AG04450 (cell line): ENCODE results near the gene WDR70. TPM values are rescaled to one million over a fixed set of nuclear protein-coding genes. Genes with fewer than 3 reads are reported as not detected.

Experiments
- CTCF ChIA-PET: fragments of 300-600, 350-600 bp; formaldehyde crosslinking; extraction: SDS; loops from one replicate; lab custom pipeline; 2022; ENCODE audit warnings: antibody characterized with exemption, inconsistent platforms; lab: Charles Lee
- POLR2A ChIA-PET: fragments of 350-600 bp; formaldehyde crosslinking; extraction: SDS; loops from one replicate; lab custom pipeline; 2021; ENCODE audit warnings: antibody characterized with exemption, inconsistent platforms; lab: Yijun Ruan, JAX
- DNase-seq: peaks from one replicate; pipeline ENCODE4 v3.0.0-alpha.2; 2011; ENCODE audit warnings: low read depth, low spot score
- H3K27ac ChIP-seq: one replicate; pipeline ENCODE4 v1.5.1; 2012; ENCODE audit warnings: low read depth, low read length, control low read depth
- H3K27me3 ChIP-seq: one replicate; pipeline ENCODE4 v1.6.0; 2012; ENCODE audit warnings: low read length; ENCODE audit not compliant: control insufficient read depth, insufficient read depth
- H3K4me3 ChIP-seq: 2 replicates; pipeline ENCODE4 v1.5.1; 2011; ENCODE audit warnings: mild to moderate bottlenecking, low read depth, low read length, control low read depth
- H3K9me3 ChIP-seq: 2 replicates; pipeline ENCODE4 v1.5.1; 2012; ENCODE audit warnings: low read length; ENCODE audit not compliant: control insufficient read depth, insufficient read depth
- polyA plus RNA-seq: library from polyadenylated mRNA; depleted of rRNA; stranded (reverse); fragments of >200 nt; gene quantifications from 2 replicates; pipeline ENCODE4 v1.2.3, GENCODE V29; 2011
- TF ChIP-seq, protein P1 (sequence below): IDR thresholded peaks from 2 replicates; pipeline ENCODE4 v1.5.1; 2011; ENCODE audit warnings: low read depth, low read length, control low read depth, inconsistent platforms

WDR70 gene
- polyA plus RNA-seq, 1 experiment: 38.5 TPM

DNA sequence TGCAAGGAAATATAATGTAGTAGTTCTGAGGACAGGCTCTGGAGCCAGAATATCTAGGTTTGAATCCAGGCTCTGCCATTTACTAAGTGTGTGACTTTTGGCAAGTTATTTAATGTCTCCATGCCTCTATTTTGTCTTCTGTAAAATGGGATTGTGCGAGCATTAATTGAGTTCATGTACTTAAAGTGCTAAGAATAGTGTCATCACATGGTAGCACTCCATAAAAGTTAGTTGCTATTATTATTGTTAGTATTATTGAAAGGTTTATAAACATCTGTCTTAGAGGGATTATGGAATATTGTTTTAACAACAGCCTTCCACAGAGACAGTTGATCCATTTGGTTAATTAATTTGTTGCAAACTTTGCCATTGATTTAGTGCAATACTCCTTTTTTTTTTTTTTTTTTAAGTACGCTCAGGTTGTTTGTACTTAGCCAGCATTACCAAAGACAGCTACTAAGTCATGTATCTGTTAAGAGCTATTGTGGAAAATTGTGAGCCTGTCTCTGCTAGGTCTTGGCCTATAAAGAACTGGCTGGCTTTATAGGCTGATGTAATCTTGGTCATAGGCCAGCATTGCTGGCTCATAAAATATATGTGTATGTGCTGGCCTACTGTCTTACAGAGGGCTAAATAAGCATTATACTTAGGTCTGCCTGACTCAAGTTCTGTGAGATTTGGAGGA, 174.7 kb downstream of the WDR70 start:
- Histone ChIP-seq H3K9me3 (peaks cover 3% of the 10 kb centered on the region), H3K27ac (no peak overlapping the region), H3K4me3 (no peak overlapping the region), H3K27me3 (no peaks in the 10 kb centered on the region)
- TF ChIP-seq, protein P1, sequence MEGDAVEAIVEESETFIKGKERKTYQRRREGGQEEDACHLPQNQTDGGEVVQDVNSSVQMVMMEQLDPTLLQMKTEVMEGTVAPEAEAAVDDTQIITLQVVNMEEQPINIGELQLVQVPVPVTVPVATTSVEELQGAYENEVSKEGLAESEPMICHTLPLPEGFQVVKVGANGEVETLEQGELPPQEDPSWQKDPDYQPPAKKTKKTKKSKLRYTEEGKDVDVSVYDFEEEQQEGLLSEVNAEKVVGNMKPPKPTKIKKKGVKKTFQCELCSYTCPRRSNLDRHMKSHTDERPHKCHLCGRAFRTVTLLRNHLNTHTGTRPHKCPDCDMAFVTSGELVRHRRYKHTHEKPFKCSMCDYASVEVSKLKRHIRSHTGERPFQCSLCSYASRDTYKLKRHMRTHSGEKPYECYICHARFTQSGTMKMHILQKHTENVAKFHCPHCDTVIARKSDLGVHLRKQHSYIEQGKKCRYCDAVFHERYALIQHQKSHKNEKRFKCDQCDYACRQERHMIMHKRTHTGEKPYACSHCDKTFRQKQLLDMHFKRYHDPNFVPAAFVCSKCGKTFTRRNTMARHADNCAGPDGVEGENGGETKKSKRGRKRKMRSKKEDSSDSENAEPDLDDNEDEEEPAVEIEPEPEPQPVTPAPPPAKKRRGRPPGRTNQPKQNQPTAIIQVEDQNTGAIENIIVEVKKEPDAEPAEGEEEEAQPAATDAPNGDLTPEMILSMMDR: no peak
- ChIA-PET POLR2A (no interaction called here), CTCF (interaction anchor here (1.2 to 2.0 kb wide), 3 partner anchors 8 to 150 kb away, joined by 3 to 7 read pairs (median 5); no protein-coding TSS in a partner anchor)
- no peak for DNase-seq

DNA sequence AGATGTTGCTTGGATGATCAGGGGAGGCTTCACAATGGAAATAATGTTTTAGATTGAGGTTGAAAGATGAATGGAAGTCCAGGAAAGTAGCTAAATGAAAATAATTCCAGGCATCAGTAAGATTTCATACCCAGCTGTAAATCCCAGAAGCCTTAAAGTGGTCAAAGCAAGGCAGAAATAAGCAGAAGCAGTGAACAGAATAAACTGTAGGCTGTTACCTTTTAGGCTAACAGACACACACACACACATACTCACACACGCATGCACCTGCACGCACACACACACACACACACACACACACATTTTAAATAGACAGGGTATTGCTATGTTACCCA, 175.3 kb downstream of the WDR70 start:
- CTCF ChIA-PET: interaction anchor here (1.2 to 2.0 kb wide), 3 partner anchors 9 to 150 kb away, joined by 3 to 7 read pairs (median 5); no protein-coding TSS in a partner anchor
- Histone ChIP-seq H3K9me3 (peaks cover 3% of the 10 kb centered on the region), H3K4me3 (no peak overlapping the region), H3K27ac (no peak overlapping the region), H3K27me3 (no peaks in the 10 kb centered on the region)
- DNase-seq: no peak
- TF ChIP-seq, protein P1: no peak
- POLR2A ChIA-PET: no interaction called here

DNA sequence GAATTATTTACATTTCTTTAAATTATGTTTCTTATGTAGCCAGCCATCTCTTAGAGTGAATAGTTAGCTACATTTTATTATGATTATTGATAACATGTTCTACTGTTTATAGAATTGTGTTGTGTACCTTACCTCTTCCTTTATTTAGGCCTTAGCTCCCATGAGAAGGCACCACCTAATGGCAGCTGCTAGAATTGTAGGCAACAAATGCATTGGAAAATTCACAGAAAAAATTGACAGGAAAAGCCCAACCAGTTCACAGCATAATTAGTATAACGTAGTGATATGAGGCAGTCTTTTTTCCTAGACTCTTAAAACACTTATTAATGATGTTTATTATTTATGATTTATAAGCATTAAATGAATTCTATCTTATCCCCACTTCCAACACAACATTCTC, 175.8 kb downstream of the WDR70 start:
- POLR2A ChIA-PET: no interaction called here
- Histone ChIP-seq H3K9me3 (peaks cover 3% of the 10 kb centered on the region), H3K27me3 (no peaks in the 10 kb centered on the region), H3K4me3 (no peak overlapping the region), H3K27ac (no peak overlapping the region)
- TF ChIP-seq, protein P1: 0 out of 2 replicates have a peak, but pooled peaks have one; percentile 28
- CTCF ChIA-PET: interaction anchor here (1.2 to 2.0 kb wide), 3 partner anchors 10 to 149 kb away, joined by 3 to 7 read pairs (median 5); no protein-coding TSS in a partner anchor
- no peak for DNase-seq

DNA sequence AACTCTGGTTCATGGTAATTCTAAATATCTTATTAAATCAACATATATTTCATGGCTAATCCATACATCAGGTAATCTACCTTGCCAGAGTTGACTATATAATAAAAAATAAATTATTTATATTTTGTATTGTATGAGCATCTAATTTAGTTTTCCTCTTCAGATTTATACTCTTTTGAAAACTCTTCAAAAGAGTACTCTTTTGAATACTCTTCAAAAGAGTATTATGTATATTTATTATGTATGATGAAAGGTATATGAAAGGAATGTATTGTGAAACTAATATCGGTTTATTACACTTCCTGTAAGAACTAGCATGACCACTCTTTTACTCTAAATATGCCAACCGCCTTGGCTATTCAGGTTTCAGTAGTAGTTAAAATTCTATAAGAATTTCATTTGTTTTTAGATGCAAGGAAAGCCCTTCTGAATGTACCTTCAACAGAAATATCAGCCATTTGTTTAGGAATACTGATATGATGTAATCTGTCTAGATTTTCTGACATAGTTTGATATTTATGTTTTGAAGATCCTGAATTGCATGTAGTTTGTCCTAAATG, 178.7 kb downstream of the WDR70 start:
- TF ChIP-seq, protein P1: no peak
- DNase-seq: no peak

More for the DNA sequence above, 178.7 kb downstream of the WDR70 start:
- no peak overlapping the region for H3K27ac ChIP-seq
- no peak overlapping the region for H3K4me3 ChIP-seq
- ChIA-PET CTCF (interaction anchor here (0.6 to 0.8 kb wide), 3 partner anchors 21 to 313 kb away, joined by 3 read pairs; no protein-coding TSS in a partner anchor), POLR2A (no interaction called here)
- H3K27me3 ChIP-seq: no peaks in the 10 kb centered on the region
- peaks cover 3% of the 10 kb centered on the region for H3K9me3 ChIP-seq
